OCI-LY7 (cell line): ENCODE measurements around the gene DHFR. TPM values are rescaled to one million over a fixed set of nuclear protein-coding genes. Genes with fewer than 3 reads are reported as not detected.

Source experiments
- BruUV-seq: library from RNA; stranded (reverse); fragments of 400-500 nt; replicated peaks from 2 replicates; lab custom pipeline; 2021; lab: Mats Ljungman, UMichigan
- CTCF ChIA-PET: fragments of 300-600 bp; sonication (Branson Sonifier 250); formaldehyde crosslinking; loops from one replicate; lab custom pipeline; 2022; ENCODE audit warnings: antibody characterized with exemption; ENCODE audit not compliant: unreplicated experiment; lab: Charles Lee
- POLR2A ChIA-PET: fragments of 300-600 bp; sonication (Branson Sonifier 250); formaldehyde crosslinking; loops from one replicate; lab custom pipeline; 2022; ENCODE audit warnings: antibody characterized with exemption; lab: Charles Lee
- DNase-seq: peaks from one replicate; pipeline ENCODE4 v3.0.0-alpha.2; 2015; ENCODE audit warnings: low spot score
- H2AFZ ChIP-seq: fragments of 200-600 bp; sonication (generic), shearing (Covaris generic); 2 replicates; pipeline ENCODE4 v1.6.1; 2014; ENCODE audit warnings: mild to moderate bottlenecking, antibody characterized with exemption, low read length, moderate library complexity
- H3K27ac ChIP-seq: fragments of 200-600 bp; sonication (generic); 2 replicates; pipeline ENCODE4 v1.5.1; 2014; ENCODE audit warnings: mixed run types, low read depth, mild to moderate bottlenecking, moderate library complexity, low read length, inconsistent platforms; ENCODE audit not compliant: poor library complexity, severe bottlenecking
- H3K36me3 ChIP-seq: fragments of 200-600 bp; sonication (generic); 2 replicates; pipeline ENCODE4 v1.6.1; 2014; ENCODE audit warnings: mild to moderate bottlenecking, antibody characterized with exemption, low read length, moderate library complexity, mixed read lengths; ENCODE audit not compliant: insufficient read depth
- H3K4me1 ChIP-seq: fragments of 200-600 bp; sonication (generic); 2 replicates; pipeline ENCODE4 v1.5.1; 2014; ENCODE audit warnings: mild to moderate bottlenecking, low read length; ENCODE audit not compliant: insufficient read depth, poor library complexity, severe bottlenecking
- H3K4me2 ChIP-seq: fragments of 200-600 bp; sonication (generic); 2 replicates; pipeline ENCODE4 v1.6.1; 2014; ENCODE audit warnings: mild to moderate bottlenecking, low read length
- H3K4me3 ChIP-seq: fragments of 200-600 bp; sonication (generic); 2 replicates; pipeline ENCODE4 v1.5.1; 2014; ENCODE audit warnings: mild to moderate bottlenecking, low read depth, low read length; ENCODE audit not compliant: poor library complexity, severe bottlenecking
- H3K79me2 ChIP-seq: fragments of 200-600 bp; sonication (generic); 2 replicates; pipeline ENCODE4 v1.6.1; 2016; ENCODE audit warnings: low read depth, mild to moderate bottlenecking, low read length, moderate library complexity, mixed read lengths; ENCODE audit not compliant: insufficient read depth
- H3K9me2 ChIP-seq: fragments of 200-600 bp; sonication (generic); 2 replicates; pipeline ENCODE4 v1.6.1; 2016; ENCODE audit warnings: mild to moderate bottlenecking, low read length, mixed read lengths; ENCODE audit not compliant: insufficient read depth
- H3K9me3 ChIP-seq: fragments of 200-600 bp; sonication (generic); 2 replicates; pipeline ENCODE4 v1.6.1; 2014; ENCODE audit warnings: mild to moderate bottlenecking, mixed run types, low read length, mixed read lengths
- H4K20me1 ChIP-seq: fragments of 200-600 bp; sonication (generic); 2 replicates; pipeline ENCODE4 v1.6.1; 2014; ENCODE audit warnings: mild to moderate bottlenecking, antibody characterized with exemption, low read length, moderate library complexity, mixed read lengths; ENCODE audit not compliant: insufficient read depth
- EZH2phosphoT487 ChIP-seq: fragments of 200-600 bp; sonication (generic); IDR thresholded peaks from 2 replicates; pipeline ENCODE4 v1.6.1; 2018; ENCODE audit warnings: low read depth, borderline replicate concordance, mild to moderate bottlenecking, mixed run types, antibody characterized with exemption, low read length, moderate library complexity, mixed read lengths
- intact Hi-C: fragments of 100-400 bp; cut with micrococcal nuclease; formaldehyde crosslinking; loops from one replicate; pipeline ENCODE4 v1.10.0; 2022; ENCODE audit not compliant: unreplicated experiment
- small RNA-seq: library from RNA; depleted of rRNA; stranded (forward); fragments of <200 nt; gene quantifications from one replicate; pipeline ENCODE3, GENCODE V24; 2014
- total RNA-seq, 2 experiments: library from RNA; depleted of rRNA in 1 of 2; stranded (reverse); fragments of >200 nt in 1 of 2; shearing (Covaris generic) in 1 of 2; gene quantifications; 2 replicates each; pipeline ENCODE4 v1.2.3, GENCODE V29; 2014 to 2022
- TF ChIP-seq, protein P1 (sequence below): fragments of 200-600 bp; sonication (generic); conservative IDR thresholded peaks from 2 replicates; pipeline ENCODE4 v1.5.1; 2014; ENCODE audit warnings: mild to moderate bottlenecking, antibody characterized with exemption, low read length, moderate library complexity, mixed read lengths

DHFR gene
- total RNA-seq, 2 experiments from 2014 or later: 115 to 164 TPM

DNA sequence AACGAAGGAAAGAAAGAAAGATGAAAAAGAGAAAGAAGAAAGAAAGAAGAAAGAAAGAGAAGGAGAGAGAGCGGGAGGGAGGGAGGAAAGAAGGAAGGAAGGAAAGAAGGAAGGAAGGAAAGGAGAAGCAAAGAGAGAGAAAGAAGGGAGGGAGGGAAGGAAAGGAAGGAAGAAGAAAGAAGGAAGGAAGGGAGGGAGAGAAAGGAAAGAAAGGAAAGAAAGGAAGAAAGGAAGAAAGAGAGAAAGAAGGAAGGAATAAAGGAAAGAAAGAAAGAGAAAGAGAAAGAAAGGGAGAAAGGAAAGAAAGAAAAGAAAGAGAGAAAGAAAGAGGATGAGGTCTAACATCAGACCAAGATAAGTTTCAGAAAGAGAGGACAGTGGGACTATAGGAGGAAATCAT is 75.7 kb downstream of the DHFR start:
- Histone ChIP-seq H3K4me2 (no peak overlapping the region), H2AFZ (no peak overlapping the region), H4K20me1 (no peaks in the 10 kb centered on the region), H3K79me2 (no peaks in the 10 kb centered on the region), H3K9me3 (no peaks in the 10 kb centered on the region), H3K36me3 (no peaks in the 10 kb centered on the region), H3K9me2 (no peaks in the 10 kb centered on the region), H3K27ac (no peak overlapping the region), H3K4me3 (no peak overlapping the region), H3K4me1 (no peaks in the 10 kb centered on the region)
- DNase-seq: no peak
- intact Hi-C loops: no loop called here
- ChIA-PET POLR2A (no interaction called here), CTCF (no interaction called here)
- TF ChIP-seq, protein P1, sequence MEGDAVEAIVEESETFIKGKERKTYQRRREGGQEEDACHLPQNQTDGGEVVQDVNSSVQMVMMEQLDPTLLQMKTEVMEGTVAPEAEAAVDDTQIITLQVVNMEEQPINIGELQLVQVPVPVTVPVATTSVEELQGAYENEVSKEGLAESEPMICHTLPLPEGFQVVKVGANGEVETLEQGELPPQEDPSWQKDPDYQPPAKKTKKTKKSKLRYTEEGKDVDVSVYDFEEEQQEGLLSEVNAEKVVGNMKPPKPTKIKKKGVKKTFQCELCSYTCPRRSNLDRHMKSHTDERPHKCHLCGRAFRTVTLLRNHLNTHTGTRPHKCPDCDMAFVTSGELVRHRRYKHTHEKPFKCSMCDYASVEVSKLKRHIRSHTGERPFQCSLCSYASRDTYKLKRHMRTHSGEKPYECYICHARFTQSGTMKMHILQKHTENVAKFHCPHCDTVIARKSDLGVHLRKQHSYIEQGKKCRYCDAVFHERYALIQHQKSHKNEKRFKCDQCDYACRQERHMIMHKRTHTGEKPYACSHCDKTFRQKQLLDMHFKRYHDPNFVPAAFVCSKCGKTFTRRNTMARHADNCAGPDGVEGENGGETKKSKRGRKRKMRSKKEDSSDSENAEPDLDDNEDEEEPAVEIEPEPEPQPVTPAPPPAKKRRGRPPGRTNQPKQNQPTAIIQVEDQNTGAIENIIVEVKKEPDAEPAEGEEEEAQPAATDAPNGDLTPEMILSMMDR: no peak
- no peak for TF ChIP-seq EZH2phosphoT487
- no TSS peak for BruUV-seq

DNA sequence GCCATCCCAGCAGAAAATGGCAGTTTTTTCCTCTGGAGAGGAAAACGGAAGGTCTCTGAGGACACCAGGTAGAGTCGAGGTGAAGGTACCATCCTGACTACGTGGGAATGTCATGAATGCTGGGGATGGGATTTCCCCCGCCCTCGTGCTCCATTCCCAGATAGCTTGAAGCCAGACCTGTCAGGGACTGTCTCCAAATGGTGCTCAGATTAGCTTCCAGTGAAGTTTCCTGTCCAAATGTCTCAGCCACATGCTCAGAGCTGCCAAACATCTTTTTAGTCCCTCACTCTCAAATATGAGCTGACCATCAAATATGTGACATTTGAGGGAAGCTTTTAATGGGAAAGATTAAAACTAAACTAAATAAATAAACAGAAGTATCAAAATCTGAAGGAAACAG is 77.1 kb downstream of the DHFR start:
- no TSS peak for BruUV-seq
- Histone ChIP-seq H3K27ac (no peak overlapping the region), H3K36me3 (no peaks in the 10 kb centered on the region), H3K9me2 (no peaks in the 10 kb centered on the region), H3K9me3 (no peaks in the 10 kb centered on the region), H3K79me2 (no peaks in the 10 kb centered on the region), H3K4me3 (no peak overlapping the region), H3K4me2 (no peak overlapping the region), H4K20me1 (no peaks in the 10 kb centered on the region), H2AFZ (no peak overlapping the region), H3K4me1 (no peaks in the 10 kb centered on the region)
- DNase-seq: no peak
- CTCF ChIA-PET: no interaction called here
- intact Hi-C loops: no loop called here
- no peak for TF ChIP-seq EZH2phosphoT487
- TF ChIP-seq, protein P1: no peak
- POLR2A ChIA-PET: no interaction called here

DNA sequence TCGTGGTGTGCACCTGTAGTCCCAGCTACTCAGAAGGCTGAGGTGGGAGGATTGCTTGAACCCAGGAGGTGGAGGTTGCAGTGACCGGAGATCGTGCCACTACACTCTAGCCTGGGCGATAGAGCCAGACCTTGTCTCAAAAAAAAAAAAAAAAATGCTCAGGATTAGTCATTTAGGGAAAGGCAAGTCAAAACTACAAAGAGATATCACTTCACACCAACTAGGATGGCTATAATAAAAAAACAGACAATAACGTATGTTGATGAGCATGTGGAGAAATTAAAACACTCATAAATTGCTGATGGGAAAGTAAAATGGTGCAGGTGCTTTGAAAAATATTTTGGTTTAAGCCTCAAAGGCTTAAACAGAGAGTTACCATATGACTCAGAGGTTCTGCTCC is 78.4 kb downstream of the DHFR start:
- Histone ChIP-seq H3K9me3 (no peaks in the 10 kb centered on the region), H3K79me2 (no peaks in the 10 kb centered on the region), H3K4me2 (no peak overlapping the region), H3K36me3 (no peaks in the 10 kb centered on the region), H3K27ac (no peak overlapping the region), H2AFZ (no peak overlapping the region), H3K4me1 (no peaks in the 10 kb centered on the region), H4K20me1 (no peaks in the 10 kb centered on the region), H3K9me2 (no peaks in the 10 kb centered on the region), H3K4me3 (no peak overlapping the region)
- no peak for DNase-seq
- POLR2A ChIA-PET: interaction anchor here (0.7 kb wide), 2 partner anchors 16 to 243 kb away, joined by 3 to 4 read pairs; no protein-coding TSS in a partner anchor
- CTCF ChIA-PET: no interaction called here
- TF ChIP-seq EZH2phosphoT487: no peak
- TF ChIP-seq, protein P1: no peak
- intact Hi-C loops: no loop called here
- BruUV-seq: no TSS peak

Small RNAs within 50 kb of the gene (small RNA-seq; reads per million reads assigned to genes)
- not detected for gene DBIP2
- not detected for gene MTRNR2L2

Other genes with a start within 250 kb of the DHFR start
- 8.0 and 8.7 TPM in 2 replicates for gene ZFYVE16, start 246.9 kb downstream of the DHFR start, total RNA-seq (2014; rRNA removed; shearing (Covaris generic))
- gene ZFYVE16, start 246.9 kb downstream of the DHFR start, total RNA-seq (2022): 21.6 and 23.2 TPM in 2 replicates
- not detected in 2 replicates for gene FAM151B, start 166.9 kb downstream of the DHFR start, total RNA-seq (2014; rRNA removed; shearing (Covaris generic))
- gene FAM151B, start 166.9 kb downstream of the DHFR start, total RNA-seq (2022): not detected in 2 replicates
- gene ANKRD34B, start 84.7 kb downstream of the DHFR start, total RNA-seq (2014; rRNA removed; shearing (Covaris generic)): not detected in 2 replicates
- not detected in 2 replicates for gene ANKRD34B, start 84.7 kb downstream of the DHFR start, total RNA-seq (2022)
- 15.4 and 17.1 TPM in 2 replicates for gene MSH3, start 331 bp downstream of the DHFR start, total RNA-seq (2014; rRNA removed; shearing (Covaris generic))
- gene MSH3, start 331 bp downstream of the DHFR start, total RNA-seq (2022): 26.3 and 28.3 TPM in 2 replicates